CD4-positive, alpha-beta T cell treated with Interleukin-21 for 1 hour (primary cell): Measurements from ENCODE around the gene CEP44.
"Not testable (repeated sequence)": the region's sequence is repeated elsewhere in the genome, so short reads cannot be mapped to it uniquely, and the experiment has no call there.

ENCODE experiments used
- DNase-seq: peaks from one replicate; pipeline ENCODE4 v3.0.0-alpha.2; 2020

Gene CEP44

GRCh38 chr4:174283507-174284471 is at the start of gene CEP44, which contains the start of gene FBXO8:
CEP44 (plus strand) TSS chr4:174283911; CDS start chr4:174299122, 15,211 bp downstream.
FBXO8 (minus strand) TSS chr4:174283667; CDS start chr4:174263092, 20,575 bp downstream.
- peak; percentile 79 for DNase-seq

GRCh38 chr4:174236359-174236758 is 47.4 kb upstream of the CEP44 start:
- DNase-seq: no peak

- no peak for DNase-seq
These were observed 42.5 kb upstream of the CEP44 start for GRCh38 chr4:174241162-174241561.

GRCh38 chr4:174244441-174244840 is 39.3 kb upstream of the CEP44 start:
- DNase-seq: no peak

GRCh38 chr4:174245714-174246113 is 38.0 kb upstream of the CEP44 start:
- no peak for DNase-seq

GRCh38 chr4:174248407-174248806 is 35.3 kb upstream of the CEP44 start:
- DNase-seq: no peak

- DNase-seq: no peak
These were observed 31.3 kb upstream of the CEP44 start for GRCh38 chr4:174252412-174252811.

- no peak for DNase-seq
These were observed 29.1 kb upstream of the CEP44 start for GRCh38 chr4:174254613-174255012.

GRCh38 chr4:174255374-174255773 is 28.3 kb upstream of the CEP44 start:
- no peak for DNase-seq

- no peak for DNase-seq
These were observed 27.9 kb upstream of the CEP44 start for GRCh38 chr4:174255786-174256185.

- DNase-seq: no peak
These were observed 27.4 kb upstream of the CEP44 start for GRCh38 chr4:174256277-174256713.

- no peak for DNase-seq
These were observed 24.1 kb upstream of the CEP44 start for GRCh38 chr4:174259580-174259979.

- no peak for DNase-seq
These were observed 23.6 kb upstream of the CEP44 start for GRCh38 chr4:174260099-174260498.

- not testable (repeated sequence) for DNase-seq
These were observed 22.3 kb upstream of the CEP44 start for GRCh38 chr4:174261432-174261831.

GRCh38 chr4:174262624-174263444 is 20.9 kb upstream of the CEP44 start:
- DNase-seq: no peak

GRCh38 chr4:174263445-174263736 is 20.3 kb upstream of the CEP44 start:
- no peak for DNase-seq

- no peak for DNase-seq
These were observed 17.8 kb upstream of the CEP44 start for GRCh38 chr4:174265916-174266315.

GRCh38 chr4:174266416-174266815 is 17.3 kb upstream of the CEP44 start:
- no peak for DNase-seq

- no peak for DNase-seq
These were observed 9.8 kb upstream of the CEP44 start for GRCh38 chr4:174273930-174274329.

GRCh38 chr4:174274436-174274835 is 9.3 kb upstream of the CEP44 start:
- no peak for DNase-seq

- DNase-seq: no peak
These were observed 8.6 kb upstream of the CEP44 start for GRCh38 chr4:174275101-174275500.

GRCh38 chr4:174277433-174277832 is 6.3 kb upstream of the CEP44 start:
- DNase-seq: no peak

- DNase-seq: no peak
These were observed 5.2 kb upstream of the CEP44 start for GRCh38 chr4:174278467-174278866.
